Gastrocnemius medialis (tissue), 4 donors: ENCODE measurements around the gene MYCN.

ENCODE experiments used
- POLR2A ChIP-seq, 2 donors: fragments of 450-650 bp; IDR thresholded peaks; one replicate each; pipeline ENCODE4 v1.6.1; 2017; ENCODE audit warnings: antibody characterized with exemption in 2 of 2, mild to moderate bottlenecking in 2 of 2, moderate library complexity in 2 of 2
- TF ChIP-seq, protein P1 (sequence below), 5 experiments: fragments of 450-650 bp in 3 of 5; fragments of 200-600 bp in 2 of 5; sonication (generic) in 2 of 5; IDR thresholded peaks in 4 of 5; conservative IDR thresholded peaks in 1 of 5; 1 replicate in 4 of 5; 2 replicates in 1 of 5; pipeline ENCODE4 v1.5.1; 2016 to 2019; ENCODE audit warnings: antibody characterized with exemption in 5 of 5, mild to moderate bottlenecking in 3 of 5, moderate library complexity in 3 of 5

DNA sequence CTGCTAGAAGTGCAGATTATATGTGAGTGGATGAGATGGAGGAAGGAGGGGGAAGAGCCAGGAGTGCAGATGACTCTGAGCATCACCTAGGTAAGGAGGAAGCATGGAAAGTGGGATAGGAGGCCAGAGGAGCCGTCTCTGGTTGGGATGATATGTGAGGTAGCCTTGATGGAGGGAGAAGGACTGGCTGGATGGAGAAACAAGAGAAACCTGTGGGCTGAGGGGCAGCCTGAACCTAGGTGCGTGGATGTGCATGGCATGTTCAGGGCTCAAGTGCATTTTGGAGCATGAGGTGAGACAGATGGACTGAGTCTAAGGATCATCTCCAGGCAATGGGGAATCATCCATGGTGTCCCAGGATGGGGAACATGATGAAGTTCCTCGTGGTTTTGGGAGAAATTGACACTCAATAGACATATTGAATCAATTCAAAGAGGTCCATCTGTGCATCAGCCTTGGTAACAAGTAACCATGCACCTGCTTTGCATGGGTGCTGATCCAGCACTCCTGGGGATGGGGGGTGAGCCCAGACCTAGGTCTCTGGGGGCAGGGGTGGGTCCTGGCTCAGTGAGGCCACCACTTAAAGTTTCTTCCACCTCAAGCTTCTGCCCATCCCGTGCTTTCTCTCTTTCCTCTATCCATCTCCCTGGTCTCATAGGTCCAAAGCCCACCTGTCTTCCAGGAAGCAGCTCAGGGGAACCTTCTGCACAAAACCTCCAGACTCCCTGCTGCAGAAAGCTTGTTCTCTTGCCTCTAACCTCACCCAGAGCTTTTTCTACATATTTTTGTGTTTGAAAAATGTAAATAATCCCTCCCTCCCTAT, 19.2 kb downstream of the MYCN start:
- TF ChIP-seq, protein P1, sequence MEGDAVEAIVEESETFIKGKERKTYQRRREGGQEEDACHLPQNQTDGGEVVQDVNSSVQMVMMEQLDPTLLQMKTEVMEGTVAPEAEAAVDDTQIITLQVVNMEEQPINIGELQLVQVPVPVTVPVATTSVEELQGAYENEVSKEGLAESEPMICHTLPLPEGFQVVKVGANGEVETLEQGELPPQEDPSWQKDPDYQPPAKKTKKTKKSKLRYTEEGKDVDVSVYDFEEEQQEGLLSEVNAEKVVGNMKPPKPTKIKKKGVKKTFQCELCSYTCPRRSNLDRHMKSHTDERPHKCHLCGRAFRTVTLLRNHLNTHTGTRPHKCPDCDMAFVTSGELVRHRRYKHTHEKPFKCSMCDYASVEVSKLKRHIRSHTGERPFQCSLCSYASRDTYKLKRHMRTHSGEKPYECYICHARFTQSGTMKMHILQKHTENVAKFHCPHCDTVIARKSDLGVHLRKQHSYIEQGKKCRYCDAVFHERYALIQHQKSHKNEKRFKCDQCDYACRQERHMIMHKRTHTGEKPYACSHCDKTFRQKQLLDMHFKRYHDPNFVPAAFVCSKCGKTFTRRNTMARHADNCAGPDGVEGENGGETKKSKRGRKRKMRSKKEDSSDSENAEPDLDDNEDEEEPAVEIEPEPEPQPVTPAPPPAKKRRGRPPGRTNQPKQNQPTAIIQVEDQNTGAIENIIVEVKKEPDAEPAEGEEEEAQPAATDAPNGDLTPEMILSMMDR (IDR thresholded peaks at IDR 0.05 in 4 of 5, conservative IDR thresholded peaks at IDR 0.05 in 1 of 5): no peak
- no peak for TF ChIP-seq POLR2A (IDR thresholded peaks at IDR 0.05)
